GM21528 (cell line): Measurements from ENCODE around the gene TCF25.

ENCODE experiments used
- ATAC-seq: cut with Tn5 transposase; IDR thresholded peaks from one replicate; pipeline ENCODE4 v1.9.1; 2021; ENCODE audit warnings: mild to moderate bottlenecking, moderate library complexity; ENCODE audit not compliant: unreplicated experiment, low FRiP score

The TCF25 gene

DNA sequence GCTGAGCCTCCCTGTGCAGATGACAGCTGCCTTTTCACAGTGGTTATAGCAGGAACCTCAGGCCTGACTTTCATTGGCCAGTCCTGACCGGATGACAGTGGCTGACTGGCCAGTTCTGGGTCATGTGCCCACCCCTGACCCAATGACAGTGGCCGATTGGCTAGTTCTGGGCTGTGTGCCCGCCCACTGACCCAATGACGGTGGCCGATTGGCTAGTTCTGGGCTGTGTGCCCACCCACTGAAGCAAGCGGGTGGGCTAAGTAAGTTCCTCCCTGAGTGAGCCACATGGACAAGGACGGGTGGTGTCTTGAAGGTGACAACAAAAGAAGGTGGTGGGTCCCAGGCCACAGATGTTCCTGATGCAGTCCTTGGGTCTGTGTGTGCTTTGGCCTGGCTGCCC, 84.7 kb downstream of the TCF25 start:
- no peak for ATAC-seq

DNA sequence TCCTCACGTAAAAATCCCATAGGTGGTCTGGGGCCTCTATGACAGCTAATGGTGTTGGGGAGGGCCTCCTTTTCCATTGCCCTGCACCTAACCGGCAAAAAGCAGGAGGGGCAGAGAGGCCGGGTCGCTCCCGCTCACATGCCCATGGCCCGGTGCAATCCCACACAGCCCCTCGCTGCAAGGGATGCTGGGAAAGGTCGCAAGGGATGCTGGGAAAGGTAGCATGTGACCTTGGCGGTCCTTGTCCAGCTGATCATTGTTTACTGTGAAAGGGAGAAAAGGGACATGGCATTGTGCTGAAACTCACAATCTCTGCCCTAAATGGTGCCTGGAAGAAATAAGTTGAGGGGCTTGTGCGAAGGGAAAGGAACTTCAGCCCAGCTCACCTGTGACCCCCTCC, 85.2 kb downstream of the TCF25 start:
- ATAC-seq, result no peak

DNA sequence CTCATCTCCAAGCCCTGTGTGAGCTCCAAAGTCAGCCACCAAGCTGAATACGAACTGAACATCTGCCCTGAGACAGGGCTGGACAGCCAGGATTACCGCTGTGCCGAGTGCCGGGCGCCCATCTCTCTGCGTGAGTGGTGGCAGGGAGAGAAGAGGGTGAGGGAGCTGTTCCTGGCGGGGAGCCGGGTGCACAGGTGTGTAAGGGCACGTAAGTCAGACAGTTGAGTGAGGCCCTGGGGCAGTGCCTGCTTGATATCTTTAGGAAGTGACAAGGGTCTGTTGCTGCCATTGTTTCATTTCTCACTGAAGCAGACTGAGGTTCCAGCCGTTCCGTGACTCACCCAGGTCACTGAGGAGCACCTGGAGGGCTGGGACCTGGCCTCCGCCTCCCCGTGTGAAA, 87.6 kb downstream of the TCF25 start:
- ATAC-seq, result no peak
